Islet of Langerhans (tissue), 1 donor: ENCODE results near the gene ARMC2.
"Not testable (repeated sequence)": the region's sequence is repeated elsewhere in the genome, so short reads cannot be mapped to it uniquely, and the experiment has no call there.

Experiments used
- FAIRE-seq: peaks from one replicate; lab custom pipeline; 2011; peaks lifted over from hg19 to GRCh38; lab: Jason Lieb, UNC

Gene ARMC2, protein sequence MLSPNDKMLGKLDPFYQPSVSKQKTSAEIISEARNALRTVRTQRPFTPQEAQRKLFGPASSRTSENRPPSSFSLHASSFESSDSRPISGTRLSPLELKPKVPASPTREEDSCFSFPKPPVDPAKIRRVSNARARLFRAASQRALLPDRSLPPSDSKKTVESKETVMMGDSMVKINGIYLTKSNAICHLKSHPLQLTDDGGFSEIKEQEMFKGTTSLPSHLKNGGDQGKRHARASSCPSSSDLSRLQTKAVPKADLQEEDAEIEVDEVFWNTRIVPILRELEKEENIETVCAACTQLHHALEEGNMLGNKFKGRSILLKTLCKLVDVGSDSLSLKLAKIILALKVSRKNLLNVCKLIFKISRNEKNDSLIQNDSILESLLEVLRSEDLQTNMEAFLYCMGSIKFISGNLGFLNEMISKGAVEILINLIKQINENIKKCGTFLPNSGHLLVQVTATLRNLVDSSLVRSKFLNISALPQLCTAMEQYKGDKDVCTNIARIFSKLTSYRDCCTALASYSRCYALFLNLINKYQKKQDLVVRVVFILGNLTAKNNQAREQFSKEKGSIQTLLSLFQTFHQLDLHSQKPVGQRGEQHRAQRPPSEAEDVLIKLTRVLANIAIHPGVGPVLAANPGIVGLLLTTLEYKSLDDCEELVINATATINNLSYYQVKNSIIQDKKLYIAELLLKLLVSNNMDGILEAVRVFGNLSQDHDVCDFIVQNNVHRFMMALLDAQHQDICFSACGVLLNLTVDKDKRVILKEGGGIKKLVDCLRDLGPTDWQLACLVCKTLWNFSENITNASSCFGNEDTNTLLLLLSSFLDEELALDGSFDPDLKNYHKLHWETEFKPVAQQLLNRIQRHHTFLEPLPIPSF

GRCh38 chr6:108848116-108848868 is at the start of gene ARMC2:
Gene ARMC2, plus strand, starts transcription at chr6:108848422. Its CDS starts 5,846 bp downstream, at chr6:108854268.
- FAIRE-seq = no peak

GRCh38 chr6:108798670-108799353 is 49.4 kb upstream of the ARMC2 start:
- FAIRE-seq = no peak

DNA sequence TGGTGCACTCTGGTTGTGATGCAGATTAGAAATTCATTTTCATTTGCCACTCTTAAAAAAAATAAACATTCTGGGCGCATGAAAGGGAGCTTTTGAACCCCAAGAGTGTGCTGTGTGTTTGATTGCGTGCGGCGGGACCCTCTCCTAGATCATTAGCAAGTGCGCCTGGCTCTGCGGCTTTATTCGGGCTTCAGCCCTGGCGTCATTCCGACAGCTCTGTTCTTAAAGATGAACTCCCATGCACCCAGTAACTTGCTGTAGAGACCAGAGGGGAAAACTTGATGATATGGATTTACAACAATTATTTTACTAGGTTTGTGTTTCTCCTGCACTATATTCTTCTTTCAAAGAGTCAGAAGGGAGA is 48.9 kb upstream of the ARMC2 start:
- FAIRE-seq = no peak

DNA sequence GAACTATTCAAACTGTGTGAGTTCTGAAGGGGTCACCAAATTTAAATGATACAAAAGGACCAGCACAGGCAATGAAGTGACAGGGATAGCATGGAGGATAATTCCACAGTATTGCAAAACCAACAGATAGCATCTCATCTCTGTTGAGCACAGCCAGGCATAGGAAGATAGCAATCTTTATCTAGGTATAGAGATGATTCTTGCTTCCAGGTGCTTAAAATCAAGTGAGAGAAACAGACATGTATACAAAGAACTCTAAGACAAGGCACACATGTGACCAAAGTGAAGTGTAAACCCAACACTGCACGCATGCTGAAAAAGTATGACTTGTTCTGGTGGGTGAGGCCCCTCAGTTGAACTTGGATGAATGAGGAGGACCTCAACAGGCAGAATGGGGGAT is 48.4 kb upstream of the ARMC2 start:
- no peak for FAIRE-seq

- FAIRE-seq = no peak
Observed at GRCh38 chr6:108800427-108800864, 47.8 kb upstream of the ARMC2 start.

DNA sequence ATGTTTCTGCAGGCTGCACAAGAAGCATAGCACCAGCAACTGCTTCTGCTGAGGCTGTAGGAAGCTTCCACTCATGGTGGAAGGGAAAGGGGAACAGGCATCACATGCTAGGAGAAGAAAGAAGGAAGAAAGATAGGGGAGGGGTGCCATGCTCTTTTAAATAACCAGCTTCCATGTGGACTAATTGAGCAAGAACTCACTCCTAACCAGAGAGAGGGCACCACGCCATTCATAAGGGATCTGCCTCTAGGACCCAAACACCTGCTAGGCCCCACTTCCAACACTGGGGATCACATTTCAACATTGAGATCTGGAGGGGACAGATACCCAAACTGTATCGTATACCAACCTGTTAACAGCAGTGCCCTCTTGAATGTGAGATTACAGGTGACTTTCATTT is 46.9 kb upstream of the ARMC2 start:
- no peak for FAIRE-seq

DNA sequence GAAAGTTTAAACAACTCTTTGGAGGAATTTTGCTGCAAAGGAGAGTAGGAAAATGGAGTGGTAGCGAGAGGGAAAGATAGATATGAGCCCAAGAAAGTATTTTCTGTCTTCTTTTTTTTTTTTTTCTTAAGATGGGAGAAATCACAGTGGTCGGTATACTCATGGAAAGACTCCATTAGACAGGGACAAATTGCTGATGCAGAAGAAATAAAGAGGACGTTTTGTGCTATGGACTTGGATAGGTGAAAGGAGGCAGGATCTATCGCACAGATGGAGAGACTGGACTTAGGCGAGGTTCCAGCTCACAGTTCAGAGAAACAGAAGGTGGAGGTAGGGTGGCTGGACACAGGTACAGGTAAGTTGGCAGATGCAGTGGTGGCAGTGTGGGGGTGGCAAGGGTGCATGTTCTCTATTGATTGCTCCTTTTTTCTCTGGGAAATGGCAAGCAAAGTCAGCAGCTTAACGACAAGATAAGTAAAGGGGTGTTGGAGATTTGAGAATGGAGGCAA is 44.2 kb upstream of the ARMC2 start:
- FAIRE-seq = no peak

- FAIRE-seq = no peak
Observed at GRCh38 chr6:108804956-108805355, 43.3 kb upstream of the ARMC2 start.

GRCh38 chr6:108805611-108806167 is 42.5 kb upstream of the ARMC2 start:
- FAIRE-seq = no peak

DNA sequence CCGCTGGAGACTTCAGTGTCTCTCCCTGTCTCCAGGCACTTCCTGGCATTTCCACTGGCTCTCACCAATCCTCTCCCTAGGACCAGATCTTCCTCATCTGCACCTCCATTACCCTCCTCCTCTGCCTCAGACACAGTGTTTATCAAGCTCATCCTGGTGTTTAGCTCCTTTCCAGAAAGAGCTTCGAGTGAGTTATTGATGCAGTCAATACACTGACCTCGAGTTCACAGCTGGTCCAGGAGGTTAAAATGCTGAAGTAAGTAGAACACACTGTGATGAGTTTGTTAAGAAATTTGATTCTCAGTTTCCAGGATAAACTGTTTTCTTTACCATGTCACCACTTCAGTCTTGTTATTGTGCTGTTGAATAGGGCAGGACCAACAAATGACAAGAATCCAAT is 42.1 kb upstream of the ARMC2 start:
- FAIRE-seq = no peak

DNA sequence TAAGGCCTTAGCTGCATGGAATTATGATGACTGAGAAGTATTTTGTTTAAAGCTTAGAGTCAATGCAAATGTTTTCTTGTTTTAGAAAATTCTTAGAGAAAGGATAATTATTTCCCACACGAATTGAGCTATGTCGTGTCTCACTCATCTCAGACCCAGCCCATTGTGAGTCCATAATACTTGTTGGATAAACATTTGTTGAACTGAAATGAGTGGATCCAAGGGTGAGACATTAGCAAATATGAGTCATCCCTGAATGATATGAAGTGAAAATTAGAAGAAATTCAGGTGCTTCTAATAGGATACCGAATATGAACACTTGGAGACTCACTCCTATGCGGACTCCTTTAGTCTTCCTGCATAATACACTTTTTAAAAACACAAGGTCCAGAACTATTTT is 41.6 kb upstream of the ARMC2 start:
- peak; percentile 72 for FAIRE-seq

DNA sequence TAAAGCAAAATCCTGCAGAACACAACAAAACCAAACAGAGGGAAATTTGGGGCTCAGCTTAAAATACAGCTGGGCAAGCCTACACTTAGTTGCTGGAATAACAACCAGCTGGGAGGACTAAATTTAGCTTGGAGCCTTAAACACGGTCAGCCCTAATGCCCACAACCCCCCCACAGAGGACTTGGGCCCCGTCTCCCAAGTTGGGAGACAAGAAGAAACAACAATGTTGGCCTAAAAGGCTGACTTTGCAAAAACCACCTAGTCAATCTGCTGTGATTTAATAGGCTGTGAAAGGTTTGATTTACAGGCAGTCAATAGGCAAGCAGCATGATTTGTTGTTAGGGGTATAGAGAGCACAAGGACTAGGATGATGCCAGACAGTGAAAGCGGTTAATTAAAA is 40.3 kb upstream of the ARMC2 start:
- no peak for FAIRE-seq

- FAIRE-seq = no peak
Observed at GRCh38 chr6:108809211-108809610, 39.0 kb upstream of the ARMC2 start.

- FAIRE-seq = no peak
Observed at GRCh38 chr6:108810057-108810643, 38.1 kb upstream of the ARMC2 start.

- no peak for FAIRE-seq
Observed at GRCh38 chr6:108811490-108811889, 36.7 kb upstream of the ARMC2 start.

GRCh38 chr6:108813218-108813617 is 35.0 kb upstream of the ARMC2 start:
- not testable (repeated sequence) for FAIRE-seq

DNA sequence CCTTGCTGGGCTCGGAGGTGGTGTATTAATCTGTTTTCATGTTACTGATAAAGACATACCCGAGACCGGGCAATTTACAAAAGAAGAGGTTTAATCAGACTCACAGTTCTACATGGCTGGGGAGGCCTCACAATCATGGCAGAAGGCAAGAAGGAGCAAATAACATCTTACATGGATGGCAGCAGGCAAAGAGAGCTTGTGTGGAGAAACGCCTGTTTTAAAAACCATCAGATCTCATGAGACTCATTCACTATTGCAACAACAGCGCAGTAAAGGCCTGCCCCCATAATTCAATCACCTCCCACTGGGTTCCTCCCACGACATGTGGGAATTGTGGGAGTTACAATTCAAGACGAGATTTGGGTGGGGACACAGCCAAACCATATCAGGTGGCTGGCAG is 30.9 kb upstream of the ARMC2 start:
- not testable (repeated sequence) for FAIRE-seq

DNA sequence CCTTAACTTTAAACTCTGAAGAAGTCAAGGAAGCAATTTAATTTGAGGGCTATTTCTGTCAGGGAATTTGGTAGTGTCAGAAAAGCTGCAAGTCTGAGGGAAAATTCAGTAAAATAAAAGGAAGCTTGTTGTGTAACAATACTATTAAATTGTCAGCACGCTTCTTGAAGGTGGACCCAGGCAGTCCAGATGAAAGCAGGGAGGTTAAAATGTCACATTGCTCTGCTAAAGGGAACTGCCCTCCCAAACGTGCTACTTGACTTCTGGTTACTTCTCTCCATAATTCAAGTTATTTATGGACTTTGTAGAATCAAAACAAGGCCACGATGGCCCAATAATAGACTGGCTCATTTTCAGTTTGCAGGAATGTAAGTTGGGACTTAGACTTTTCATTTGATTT is 28.2 kb upstream of the ARMC2 start:
- FAIRE-seq = no peak

GRCh38 chr6:108822401-108822800 is 25.8 kb upstream of the ARMC2 start:
- FAIRE-seq = no peak

GRCh38 chr6:108825326-108825725 is 22.9 kb upstream of the ARMC2 start:
- FAIRE-seq = no peak

DNA sequence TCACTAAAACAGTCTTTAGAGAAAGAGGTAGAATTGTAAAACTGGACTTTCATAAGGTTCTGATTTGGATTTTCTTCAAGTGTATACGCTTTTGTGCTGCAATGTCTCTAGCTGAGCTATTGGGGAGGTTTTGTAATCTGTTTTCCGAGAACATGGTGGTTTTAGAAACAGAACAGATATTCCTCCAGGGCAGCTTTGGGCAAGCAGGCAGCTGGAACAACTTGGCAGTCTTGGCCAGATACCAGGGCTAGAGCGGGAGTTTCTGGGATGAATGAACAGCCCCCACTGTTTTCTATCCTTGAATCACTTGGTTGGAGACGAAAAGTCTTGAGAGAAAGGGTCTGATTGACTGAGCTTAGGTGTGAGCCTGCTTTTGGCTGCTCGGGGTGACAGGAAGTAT is 17.1 kb upstream of the ARMC2 start:
- no peak for FAIRE-seq
